GM12873 (cell line): ENCODE data around the gene CMBL.

ENCODE experiments used
- TF ChIP-seq, protein P1 (sequence below): IDR thresholded peaks from 2 replicates; pipeline ENCODE4 v1.5.1; 2012; ENCODE audit warnings: low read depth, mild to moderate bottlenecking, moderate library complexity, low read length, control low read depth; ENCODE audit not compliant: insufficient read depth; ENCODE audit errors: missing control alignments

The CMBL gene

DNA sequence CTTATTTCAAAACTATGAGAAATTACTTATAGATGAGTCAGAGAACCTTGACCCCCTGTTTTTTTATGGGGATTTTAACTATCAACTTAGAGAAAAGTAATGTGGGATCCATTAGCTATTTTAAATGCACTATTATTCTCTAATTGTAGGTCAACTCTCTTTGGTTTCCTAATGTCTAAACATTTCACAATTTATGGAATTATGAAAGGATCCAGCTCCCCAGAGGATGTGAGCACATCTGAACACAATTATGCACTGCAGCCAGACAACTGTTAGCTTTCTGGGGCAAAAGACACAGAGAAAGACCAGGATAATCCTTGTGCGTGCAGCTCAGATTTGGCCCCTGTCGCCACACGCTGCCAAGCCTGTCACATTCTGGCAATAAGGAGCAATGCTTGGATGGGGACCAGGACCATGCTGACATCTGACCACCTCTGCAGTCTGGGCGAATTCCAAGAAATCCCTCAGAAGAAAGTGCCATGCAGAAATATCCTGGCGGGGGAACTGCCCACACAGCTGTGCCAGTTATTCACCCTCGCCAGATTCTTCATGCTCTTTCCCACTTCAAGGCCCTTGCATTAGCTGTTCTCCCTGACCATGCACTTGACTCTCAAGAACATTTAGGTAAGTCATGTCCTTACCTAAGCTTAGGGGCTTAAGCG lies 22.2 kb upstream of the CMBL start:
- TF ChIP-seq, protein P1, sequence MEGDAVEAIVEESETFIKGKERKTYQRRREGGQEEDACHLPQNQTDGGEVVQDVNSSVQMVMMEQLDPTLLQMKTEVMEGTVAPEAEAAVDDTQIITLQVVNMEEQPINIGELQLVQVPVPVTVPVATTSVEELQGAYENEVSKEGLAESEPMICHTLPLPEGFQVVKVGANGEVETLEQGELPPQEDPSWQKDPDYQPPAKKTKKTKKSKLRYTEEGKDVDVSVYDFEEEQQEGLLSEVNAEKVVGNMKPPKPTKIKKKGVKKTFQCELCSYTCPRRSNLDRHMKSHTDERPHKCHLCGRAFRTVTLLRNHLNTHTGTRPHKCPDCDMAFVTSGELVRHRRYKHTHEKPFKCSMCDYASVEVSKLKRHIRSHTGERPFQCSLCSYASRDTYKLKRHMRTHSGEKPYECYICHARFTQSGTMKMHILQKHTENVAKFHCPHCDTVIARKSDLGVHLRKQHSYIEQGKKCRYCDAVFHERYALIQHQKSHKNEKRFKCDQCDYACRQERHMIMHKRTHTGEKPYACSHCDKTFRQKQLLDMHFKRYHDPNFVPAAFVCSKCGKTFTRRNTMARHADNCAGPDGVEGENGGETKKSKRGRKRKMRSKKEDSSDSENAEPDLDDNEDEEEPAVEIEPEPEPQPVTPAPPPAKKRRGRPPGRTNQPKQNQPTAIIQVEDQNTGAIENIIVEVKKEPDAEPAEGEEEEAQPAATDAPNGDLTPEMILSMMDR: no peak

DNA sequence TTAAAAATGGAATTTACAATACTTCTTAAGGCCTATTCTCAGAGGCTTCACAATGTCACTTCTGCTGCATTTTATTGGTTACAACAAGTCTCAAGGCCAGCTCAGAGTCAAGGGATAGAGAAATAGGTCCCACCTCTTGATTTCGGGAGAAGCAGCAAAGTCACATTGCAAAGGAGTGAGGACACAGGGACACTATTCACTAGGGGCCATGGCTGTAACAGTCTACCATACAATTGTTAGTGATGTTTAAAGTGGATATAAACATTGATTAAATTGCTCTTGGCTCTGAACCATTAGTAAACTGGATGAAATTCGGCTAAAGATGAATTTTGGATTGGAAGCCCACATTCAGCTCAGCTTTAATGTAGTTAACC lies 21.7 kb upstream of the CMBL start:
- TF ChIP-seq, protein P1: no peak

DNA sequence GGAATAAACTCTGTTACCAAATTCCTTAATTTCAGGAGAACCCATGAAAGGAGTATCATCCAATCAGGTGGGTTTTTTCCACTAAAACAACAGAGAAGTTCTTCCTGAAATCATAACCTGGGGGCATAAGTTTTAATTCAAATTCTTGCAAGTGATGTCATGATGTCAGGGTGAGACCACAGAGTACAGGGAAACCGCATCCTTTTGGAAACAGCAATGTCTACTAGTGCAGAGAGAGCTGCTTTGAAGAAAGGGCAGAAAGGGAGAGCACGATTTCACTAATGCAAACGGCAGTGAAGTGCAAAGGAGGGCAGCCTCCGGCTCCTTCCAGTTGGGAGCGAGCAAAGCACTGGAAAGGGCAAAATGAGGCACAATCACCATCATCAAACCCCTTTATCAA lies 20.6 kb upstream of the CMBL start:
- TF ChIP-seq, protein P1: no peak

DNA sequence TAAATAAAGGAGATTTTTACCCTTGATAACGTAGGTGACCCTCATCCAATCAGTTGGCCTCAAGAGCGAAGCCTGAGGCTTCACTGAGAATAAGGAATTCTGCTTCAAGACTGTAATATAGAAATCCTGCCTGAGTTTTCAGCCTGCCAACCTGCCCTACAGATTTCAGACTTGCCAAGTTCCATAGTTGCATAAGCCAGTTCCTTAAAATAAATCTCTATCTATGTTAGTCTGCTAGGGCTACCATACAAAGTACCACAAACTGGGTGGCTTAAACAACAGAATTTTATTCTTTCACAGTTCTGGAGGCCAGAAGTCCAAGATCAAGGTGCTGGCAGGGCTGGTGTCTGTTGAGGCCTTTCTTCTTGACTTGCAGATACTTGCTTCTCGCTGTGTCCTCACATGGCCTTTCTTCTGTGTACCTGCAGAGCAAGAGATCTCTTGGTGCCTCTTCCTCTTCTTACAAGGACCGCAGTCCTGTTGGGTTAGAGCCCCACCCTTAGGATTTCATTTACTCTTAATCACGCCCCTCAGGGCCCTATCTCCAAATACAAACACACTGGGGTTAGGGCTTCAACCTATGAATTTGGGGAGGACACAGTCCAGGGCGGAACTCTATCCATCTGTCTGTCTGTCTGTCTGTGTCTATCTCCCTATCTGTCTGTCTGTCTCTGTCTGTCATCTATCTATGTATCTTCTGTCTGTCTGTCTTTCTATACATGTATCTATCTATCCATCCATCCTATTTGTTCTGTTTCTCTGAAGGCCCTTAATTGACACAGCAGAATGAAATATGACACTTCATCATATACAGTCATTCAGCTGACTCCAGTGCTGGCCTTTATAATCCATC lies 17.0 kb upstream of the CMBL start:
- TF ChIP-seq, protein P1: no peak

DNA sequence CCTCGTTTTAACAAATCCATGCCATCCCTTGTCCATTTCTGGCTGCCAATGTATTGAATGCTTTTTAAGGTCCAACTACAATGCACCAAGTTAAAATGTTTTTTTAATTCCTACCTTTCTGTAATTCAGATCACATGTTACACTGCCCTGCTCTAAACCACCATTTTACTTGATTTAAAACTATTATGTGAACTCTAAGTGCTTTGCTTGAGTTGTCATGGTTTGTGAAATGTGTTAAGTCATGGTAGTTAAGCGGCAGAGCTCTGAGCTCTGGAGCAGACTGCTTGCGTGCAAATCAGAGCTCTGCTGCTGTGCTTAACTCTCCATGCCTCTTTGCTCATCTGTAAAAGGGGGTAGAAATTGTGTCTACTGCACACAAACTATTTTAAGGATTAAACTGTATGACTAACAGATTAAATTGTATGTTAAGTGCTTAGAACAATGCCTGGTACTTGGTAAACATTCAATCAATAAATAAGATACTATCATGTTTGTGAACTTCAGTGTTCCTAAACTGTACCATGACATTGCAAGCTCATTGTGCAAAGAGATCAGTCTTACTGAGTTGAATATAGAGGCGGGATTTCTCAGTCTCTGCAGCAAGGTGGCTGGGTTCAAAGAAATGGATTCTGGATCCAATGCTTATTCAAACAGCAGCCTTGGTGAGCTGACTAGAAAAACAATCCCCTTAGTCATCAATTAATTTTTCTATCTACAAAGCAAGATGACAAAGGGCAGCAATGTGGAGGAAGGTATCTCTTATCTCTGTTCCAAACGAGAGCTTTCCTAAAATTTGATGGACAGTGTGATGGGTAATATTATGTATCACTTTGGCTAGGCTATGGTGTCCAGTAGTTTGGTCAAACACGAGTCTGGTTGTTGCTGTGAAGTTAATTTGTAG lies 16.1 kb upstream of the CMBL start:
- TF ChIP-seq, protein P1: no peak

DNA sequence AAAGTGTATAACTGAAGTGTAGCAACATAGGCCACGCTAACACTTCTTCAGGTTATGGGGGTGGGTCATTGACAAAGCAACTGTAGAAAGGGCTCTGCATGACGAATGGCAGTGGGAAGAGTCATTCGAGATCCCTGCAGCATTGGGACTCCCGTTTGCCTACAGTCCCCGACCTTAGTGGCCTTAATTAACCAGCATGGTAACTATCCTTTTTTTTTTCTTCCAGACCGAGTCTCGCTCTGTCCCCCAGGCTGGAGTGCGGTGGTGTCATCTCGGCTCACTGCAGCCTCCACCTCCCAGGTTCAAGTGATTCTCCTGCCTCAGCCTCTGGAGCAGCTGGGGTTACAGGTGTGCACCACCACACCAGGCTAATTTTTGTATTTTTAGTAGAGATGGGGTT lies 14.2 kb upstream of the CMBL start:
- TF ChIP-seq, protein P1: no peak

DNA sequence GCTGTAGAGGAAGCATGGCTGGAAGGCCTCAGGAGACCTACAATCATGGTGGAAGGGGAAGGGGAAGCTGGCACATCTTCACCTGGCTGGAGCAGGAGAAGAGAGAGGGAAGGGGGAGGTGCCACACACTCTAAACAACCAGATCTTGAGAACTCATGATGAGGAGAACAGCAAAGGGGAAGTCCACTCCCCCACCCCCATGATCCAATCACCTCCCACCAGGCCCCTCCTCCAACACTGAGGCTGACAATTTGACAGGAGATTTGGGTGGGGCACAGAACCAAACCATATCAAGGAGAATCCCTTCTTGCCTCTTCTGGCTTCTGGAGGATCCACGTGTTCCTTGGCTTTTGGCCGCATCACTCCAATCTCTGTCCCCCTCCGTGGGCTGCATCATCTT lies 13.1 kb upstream of the CMBL start:
- TF ChIP-seq, protein P1: no peak
